TTC549 (cell line): ENCODE measurements around the gene GSTCD.
"Not testable (repeated sequence)": the region's sequence is repeated elsewhere in the genome, so short reads cannot be mapped to it uniquely, and the experiment has no call there.

ENCODE experiments used
- FAIRE-seq: peaks from 2 replicates; lab custom pipeline; 2012; peaks lifted over from hg19 to GRCh38; lab: Jason Lieb, UNC

GSTCD gene, protein sequence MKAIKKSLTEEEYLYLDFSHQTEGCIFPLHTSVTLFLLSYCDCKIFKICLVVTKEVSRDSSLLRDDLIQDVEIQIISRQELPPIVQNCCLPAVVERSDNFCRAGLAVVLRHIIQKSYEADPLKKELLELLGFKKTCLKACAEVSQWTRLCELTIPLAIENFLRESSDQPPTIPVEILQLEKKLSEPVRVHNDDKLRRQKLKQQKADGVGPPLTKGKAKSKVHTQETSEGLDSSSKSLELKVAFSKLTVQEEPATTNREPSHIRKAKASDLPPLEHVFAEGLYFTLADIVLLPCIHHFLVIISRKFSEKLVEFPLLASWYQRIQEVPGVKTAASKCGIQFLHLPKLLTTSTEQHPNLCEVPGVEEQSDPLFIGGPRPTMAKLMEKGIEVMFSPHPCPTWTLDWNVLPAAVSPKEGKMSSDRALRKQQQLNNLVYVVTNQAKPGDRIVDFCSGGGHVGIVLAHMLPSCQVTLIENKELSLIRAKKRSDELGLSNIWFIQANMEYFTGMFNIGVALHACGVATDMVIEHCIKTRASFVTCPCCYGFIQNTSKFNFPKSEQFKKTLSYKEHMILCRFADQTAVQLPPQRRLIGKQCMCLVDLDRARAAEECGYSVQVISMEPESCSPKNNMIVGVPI

GRCh38 chr4:105708181-105709080, at the start of gene GSTCD, which contains the start of gene INTS12:
TSS of gene GSTCD (plus strand) at chr4:105708784. CDS start at chr4:105717614, 8,830 bp downstream.
TSS of gene INTS12 (minus strand) at chr4:105708689. CDS start at chr4:105700005, 8,684 bp downstream.
- FAIRE-seq, result no peak

DNA sequence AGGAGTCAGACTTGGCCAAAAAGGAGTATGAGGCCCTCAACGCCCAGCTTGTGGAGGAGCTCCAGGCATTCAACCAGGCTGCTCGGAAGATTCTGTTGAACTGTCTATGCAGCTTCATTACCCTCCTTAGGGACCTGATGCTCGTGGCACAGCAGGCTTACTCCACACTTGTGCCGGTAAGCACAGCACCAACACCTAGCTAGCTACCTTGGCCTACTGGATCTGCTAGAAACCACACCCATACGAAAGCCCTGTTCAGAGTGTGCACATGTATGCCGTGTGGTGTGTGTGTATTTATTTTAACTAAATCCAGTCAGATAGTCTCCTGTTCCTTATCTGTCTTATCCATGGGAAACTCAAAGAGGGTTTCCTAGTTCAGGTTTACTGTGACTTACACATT, 49.4 kb upstream of the GSTCD start:
- FAIRE-seq, result no peak

- FAIRE-seq, result no peak
Measured at GRCh38 chr4:105661028-105661427, 47.6 kb upstream of the GSTCD start.

DNA sequence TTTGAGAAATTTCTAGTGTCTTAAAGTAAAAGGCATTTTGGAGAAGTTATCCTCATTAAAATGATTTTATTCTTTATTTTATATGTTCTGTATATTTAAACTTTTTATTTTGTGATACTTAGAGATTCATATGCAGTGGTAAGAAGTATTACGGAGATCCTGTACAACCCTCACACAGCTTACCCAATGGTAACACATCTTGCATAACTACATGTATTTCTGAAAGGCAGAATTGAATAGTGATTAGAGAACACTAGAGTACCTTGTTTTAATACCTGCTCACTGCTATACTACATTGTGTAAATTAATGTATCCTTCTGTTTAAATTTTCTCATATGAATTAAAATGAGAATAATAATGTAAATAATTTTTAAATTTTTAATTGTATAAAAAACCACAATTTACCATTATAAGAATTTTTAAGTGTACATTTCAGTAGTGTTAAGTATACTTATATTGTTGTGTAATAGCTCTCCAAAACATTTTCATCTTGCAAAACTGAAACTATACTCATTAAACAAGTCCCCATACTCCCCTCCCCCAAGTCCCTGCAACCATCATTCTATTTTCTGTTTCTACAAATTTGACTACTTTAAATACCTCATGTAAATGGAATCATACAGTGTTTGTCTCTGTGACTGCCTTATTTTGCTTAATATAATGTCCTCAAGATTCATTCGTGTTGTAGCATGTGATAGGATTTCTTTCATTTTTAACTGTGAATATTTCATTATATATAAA, 45.5 kb upstream of the GSTCD start:
- no peak for FAIRE-seq

DNA sequence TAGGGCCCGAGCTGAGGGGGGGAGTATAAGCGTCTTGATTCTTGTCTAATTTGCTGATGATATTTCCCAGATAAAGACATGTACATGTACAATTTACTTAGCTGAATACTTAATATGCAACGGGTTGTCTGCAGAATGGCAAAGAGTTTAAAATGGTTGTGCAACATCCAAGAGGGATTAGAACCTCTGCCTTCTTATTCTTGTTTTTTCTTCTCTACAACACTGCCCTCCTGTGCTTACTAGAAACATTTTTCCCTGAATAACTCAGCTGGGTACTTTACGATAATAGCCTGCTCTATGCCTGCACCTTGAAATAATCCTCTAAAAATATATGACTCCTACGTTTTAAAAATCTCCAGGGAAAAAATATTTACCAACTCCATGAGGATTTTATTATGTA, 41.9 kb upstream of the GSTCD start:
- FAIRE-seq, result no peak

- no peak for FAIRE-seq
Measured at GRCh38 chr4:105670684-105671083, 37.9 kb upstream of the GSTCD start.

DNA sequence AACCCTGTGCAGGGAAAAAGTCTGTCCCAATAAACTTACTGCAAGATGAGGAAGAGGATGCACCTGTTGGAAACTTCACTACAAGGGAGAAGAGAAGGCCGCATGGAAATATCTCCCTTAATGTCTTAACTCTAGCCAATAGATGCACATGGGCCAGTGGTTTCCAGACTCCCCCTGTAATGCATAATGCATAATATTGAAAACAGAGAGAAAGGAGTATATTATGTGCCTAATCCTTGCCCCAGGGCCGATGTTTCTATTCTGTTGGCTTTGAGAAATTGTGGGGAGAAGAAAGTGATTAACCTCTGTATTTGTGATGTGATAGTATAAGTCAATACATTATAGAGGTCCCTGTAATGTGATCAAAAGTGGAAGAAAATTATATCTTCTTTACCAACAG, 37.3 kb upstream of the GSTCD start:
- no peak for FAIRE-seq

DNA sequence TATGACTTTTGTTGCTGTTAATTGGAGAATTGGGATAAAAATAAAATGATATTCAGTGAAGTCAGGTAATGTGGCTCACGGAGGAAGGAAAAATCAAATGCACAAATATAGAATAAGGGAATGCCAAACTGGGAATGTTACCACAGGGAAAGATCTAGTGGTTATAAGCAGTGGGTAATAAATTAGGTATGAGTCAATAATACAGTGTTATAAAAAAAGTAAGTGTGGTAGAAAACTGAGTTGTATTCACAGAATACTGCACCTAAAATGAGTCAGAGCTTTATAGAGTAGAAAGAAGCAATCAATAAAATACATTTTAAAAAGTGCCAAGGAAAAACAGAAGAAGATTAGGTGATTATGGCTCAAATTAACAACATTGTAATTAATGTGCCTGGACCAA, 34.6 kb upstream of the GSTCD start:
- FAIRE-seq, result no peak

DNA sequence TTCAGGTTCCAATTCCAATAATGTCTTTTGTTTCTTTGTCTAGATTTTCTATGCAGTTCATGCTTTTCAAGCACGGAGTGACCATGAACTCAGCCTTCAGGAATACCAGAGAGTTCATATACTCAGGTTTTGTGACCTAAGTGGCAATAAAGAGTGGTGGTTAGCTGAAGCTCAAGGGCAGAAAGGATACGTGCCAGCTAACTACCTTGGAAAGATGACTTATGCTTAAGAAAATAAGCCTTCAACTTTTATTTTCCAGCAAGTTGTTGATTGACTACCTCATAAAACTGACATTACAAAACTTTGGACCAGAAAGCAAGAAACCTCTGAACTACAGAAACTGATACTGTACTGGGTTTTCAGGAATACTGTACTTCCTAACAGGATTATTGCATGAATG, 30.9 kb upstream of the GSTCD start:
- FAIRE-seq, result no peak

GRCh38 chr4:105679186-105679585, 29.4 kb upstream of the GSTCD start:
- FAIRE-seq, result no peak

DNA sequence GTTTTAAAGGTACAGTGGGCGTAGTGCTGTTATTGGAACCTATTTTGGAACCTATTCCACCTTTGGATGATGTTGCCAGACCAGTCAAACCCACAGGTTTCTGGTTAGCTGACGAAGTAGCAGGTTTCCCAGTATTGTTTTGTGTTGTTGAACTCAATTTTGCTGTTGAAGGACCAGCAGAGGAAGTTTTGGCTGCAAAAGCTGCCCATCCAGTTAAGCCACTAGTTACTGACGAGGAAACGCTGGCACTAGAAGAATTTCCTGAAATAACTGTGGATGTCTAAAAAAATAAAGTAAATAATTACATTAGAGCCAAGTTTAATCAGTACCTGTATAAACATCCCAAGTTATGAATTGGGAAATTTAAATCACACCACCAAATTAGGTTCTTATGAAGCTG, 25.5 kb upstream of the GSTCD start:
- no peak for FAIRE-seq

GRCh38 chr4:105686571-105686970, 22.0 kb upstream of the GSTCD start:
- peak; percentile 5 for FAIRE-seq

- FAIRE-seq, result not testable (repeated sequence)
Measured at GRCh38 chr4:105694812-105695211, 13.8 kb upstream of the GSTCD start.

- FAIRE-seq, result not testable (repeated sequence)
Measured at GRCh38 chr4:105695832-105696231, 12.8 kb upstream of the GSTCD start.

- no peak for FAIRE-seq
Measured at GRCh38 chr4:105698607-105699006, 10.0 kb upstream of the GSTCD start.

- FAIRE-seq, result no peak
Measured at GRCh38 chr4:105707782-105708180, 803 bp upstream of the GSTCD start.

- FAIRE-seq, result no peak
Measured at GRCh38 chr4:105709081-105709450, 482 bp downstream of the GSTCD start.

DNA sequence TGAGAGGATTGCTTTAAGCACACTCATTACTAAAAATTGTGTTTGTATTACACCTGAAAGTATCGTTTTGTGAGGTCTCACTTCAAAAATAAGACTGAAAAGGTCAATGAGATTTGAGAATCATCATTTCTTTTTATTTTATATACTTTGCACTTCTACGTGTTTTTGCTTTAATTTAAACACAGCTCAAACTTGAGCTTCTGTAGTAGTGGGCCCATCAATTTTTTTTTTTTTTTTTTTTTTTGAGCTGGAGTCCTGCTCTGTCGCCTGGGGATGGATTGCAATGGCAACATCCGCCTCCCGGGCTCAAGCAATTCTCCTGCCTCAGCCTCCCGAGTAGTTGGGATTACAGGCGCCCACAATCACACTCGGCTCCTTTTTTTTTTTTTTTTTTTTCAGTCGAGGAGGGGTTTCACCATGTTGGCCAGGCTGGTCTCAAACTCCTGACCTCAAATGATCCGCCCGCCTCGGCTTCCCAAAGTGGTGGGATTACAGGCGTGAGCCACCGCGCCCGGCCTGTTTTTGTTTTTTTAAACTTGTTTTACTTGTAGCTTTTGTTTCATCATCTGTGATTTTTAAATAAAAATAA, 1.5 kb downstream of the GSTCD start:
- no peak for FAIRE-seq

GRCh38 chr4:105710678-105711077, 2.1 kb downstream of the GSTCD start:
- no peak for FAIRE-seq

- FAIRE-seq, result no peak
Measured at GRCh38 chr4:105712766-105713165, 4.2 kb downstream of the GSTCD start.

DNA sequence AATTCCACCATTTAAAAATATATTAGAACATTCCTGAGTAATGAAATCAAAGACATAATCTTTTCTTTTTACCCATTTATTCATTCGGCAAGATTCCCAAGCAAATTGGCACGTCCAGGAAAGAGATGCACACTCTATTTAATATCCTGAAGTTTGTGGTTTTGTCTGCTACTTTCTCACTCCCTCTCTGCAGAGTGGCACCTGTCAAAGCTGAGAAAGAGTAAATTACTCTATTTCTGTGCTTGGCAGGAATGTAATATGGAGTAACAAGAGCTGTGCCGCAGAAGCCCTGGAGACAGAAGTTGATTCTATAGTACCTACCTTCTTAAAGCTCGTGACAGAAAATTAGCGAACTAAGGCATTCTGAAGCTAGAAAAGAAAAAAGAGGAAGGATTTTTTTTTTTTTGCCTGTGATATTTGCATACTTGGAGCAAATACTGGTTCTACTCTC, 5.5 kb downstream of the GSTCD start:
- no peak for FAIRE-seq

- FAIRE-seq, result no peak
Measured at GRCh38 chr4:105714932-105715331, 6.3 kb downstream of the GSTCD start.
